Memory B cell (primary cell): ENCODE results near the gene TSPAN15.

ENCODE experiments used
- ATAC-seq: fragments of 150-1000 bp; cut with Tn5 transposase; 2 replicates; pipeline ENCODE4 v1.10.0; 2021; ENCODE audit warnings: low read depth, mild to moderate bottlenecking, moderate library complexity
- DNase-seq, 2 donors: peaks; one replicate each; pipeline ENCODE4 v3.0.0; 2022; ENCODE audit warnings: low spot score in 2 of 2
- H3K27ac Mint-ChIP-seq: one replicate; pipeline ENCODE4 v1.8.0; 2022; ENCODE audit warnings: mild to moderate bottlenecking, moderate library complexity, mixed read lengths
- H3K27me3 Mint-ChIP-seq: one replicate; pipeline ENCODE4 v1.8.0; 2022; ENCODE audit warnings: mixed read lengths
- H3K36me3 Mint-ChIP-seq: one replicate; pipeline ENCODE4 v1.8.0; 2022; ENCODE audit warnings: mild to moderate bottlenecking, mixed read lengths
- H3K4me1 Mint-ChIP-seq: one replicate; pipeline ENCODE4 v1.8.0; 2022; ENCODE audit warnings: mixed read lengths
- H3K4me3 Mint-ChIP-seq: one replicate; pipeline ENCODE4 v1.8.0; 2022; ENCODE audit warnings: mild to moderate bottlenecking, moderate library complexity, mixed read lengths
- H3K9me3 Mint-ChIP-seq: one replicate; pipeline ENCODE4 v1.8.0; 2022; ENCODE audit warnings: mixed read lengths

TSPAN15 gene

DNA sequence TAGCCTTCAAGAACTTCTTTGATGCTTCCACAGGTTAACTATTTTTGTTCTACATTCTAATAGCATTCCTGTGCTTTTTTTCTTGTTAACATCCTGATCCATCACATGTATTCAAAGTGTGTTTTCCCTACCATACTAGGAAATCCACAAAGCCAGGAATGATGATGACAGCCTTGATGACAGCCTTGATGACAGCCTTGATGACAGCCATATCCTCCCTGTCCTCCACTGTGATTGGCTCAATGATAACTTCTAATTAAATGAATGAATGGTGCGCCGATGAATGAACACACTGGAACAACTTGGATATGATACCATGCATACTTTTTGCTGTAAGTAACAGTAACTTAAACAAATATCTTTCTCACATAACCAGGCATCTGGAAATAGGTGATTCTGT lies 26.2 kb upstream of the TSPAN15 start:
- Mint-ChIP-seq H3K4me3 (no peak overlapping the region), H3K9me3 (no peaks in the 10 kb centered on the region), H3K4me1 (peaks cover 9% of the 10 kb centered on the region), H3K27me3 (peaks cover 3% of the 10 kb centered on the region), H3K27ac (no peak overlapping the region), H3K36me3 (no peaks in the 10 kb centered on the region)
- ATAC-seq (no peak), DNase-seq (no peak)

- ATAC-seq, result peak; percentile 39
- Mint-ChIP-seq H3K4me1 (peaks cover 9% of the 10 kb centered on the region), H3K4me3 (no peak overlapping the region)
These were observed 25.6 kb upstream of the TSPAN15 start for GRCh38 chr10:69425511-69426298.

GRCh38 chr10:69426376-69426727 lies 24.9 kb upstream of the TSPAN15 start:
- H3K36me3 Mint-ChIP-seq, result no peaks in the 10 kb centered on the region
- ATAC-seq, result no peak

More at GRCh38 chr10:69425511-69426298, 25.6 kb upstream of the TSPAN15 start:
- no peaks in the 10 kb centered on the region for H3K36me3 Mint-ChIP-seq
- H3K27me3 Mint-ChIP-seq, result peaks cover 3% of the 10 kb centered on the region
- H3K27ac Mint-ChIP-seq, result no peak overlapping the region
- no peak for DNase-seq
- no peaks in the 10 kb centered on the region for H3K9me3 Mint-ChIP-seq

DNA sequence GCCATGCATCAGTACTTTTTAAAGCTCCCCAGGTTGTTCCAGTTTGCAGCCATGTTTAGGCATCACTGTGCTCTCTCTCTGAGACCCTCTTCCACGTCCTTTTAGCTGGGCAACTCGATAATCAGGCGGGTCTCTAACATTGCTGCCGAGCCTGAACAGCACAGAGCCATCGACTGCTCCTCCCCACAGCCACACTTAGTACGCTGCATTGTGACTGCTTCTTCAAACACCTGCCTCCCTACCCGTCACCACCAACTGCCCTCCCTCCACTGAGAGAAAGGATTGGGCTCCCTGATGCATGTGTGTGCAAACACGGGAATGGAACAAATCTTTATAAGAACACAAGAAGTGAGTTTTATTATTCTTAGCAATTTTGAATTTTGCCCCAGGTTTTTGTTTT lies 23.1 kb upstream of the TSPAN15 start:
- no peak for DNase-seq
- Mint-ChIP-seq H3K36me3 (no peaks in the 10 kb centered on the region), H3K27me3 (peaks cover 3% of the 10 kb centered on the region), H3K9me3 (no peaks in the 10 kb centered on the region), H3K27ac (no peak overlapping the region), H3K4me1 (peaks cover 9% of the 10 kb centered on the region), H3K4me3 (no peak overlapping the region)
- ATAC-seq, result no peak

More at GRCh38 chr10:69426376-69426727, 24.9 kb upstream of the TSPAN15 start:
- H3K4me3 Mint-ChIP-seq, result no peak overlapping the region
- peaks cover 9% of the 10 kb centered on the region for H3K4me1 Mint-ChIP-seq
- H3K27ac Mint-ChIP-seq, result no peak overlapping the region
- peaks cover 3% of the 10 kb centered on the region for H3K27me3 Mint-ChIP-seq
- no peak for DNase-seq
- no peaks in the 10 kb centered on the region for H3K9me3 Mint-ChIP-seq

- Mint-ChIP-seq H3K27ac (no peak overlapping the region), H3K4me3 (no peak overlapping the region), H3K4me1 (no peaks in the 10 kb centered on the region), H3K9me3 (no peaks in the 10 kb centered on the region), H3K27me3 (peaks cover 15% of the 10 kb centered on the region), H3K36me3 (no peaks in the 10 kb centered on the region)
- ATAC-seq, result no peak
- DNase-seq, result no peak
These were observed 17.1 kb upstream of the TSPAN15 start for GRCh38 chr10:69434169-69434568.

GRCh38 chr10:69434926-69435325 lies 16.3 kb upstream of the TSPAN15 start:
- no peak overlapping the region for H3K27ac Mint-ChIP-seq
- H3K36me3 Mint-ChIP-seq, result no peaks in the 10 kb centered on the region
- H3K27me3 Mint-ChIP-seq, result peaks cover 15% of the 10 kb centered on the region
- H3K9me3 Mint-ChIP-seq, result no peaks in the 10 kb centered on the region
- H3K4me1 Mint-ChIP-seq, result no peaks in the 10 kb centered on the region
- ATAC-seq (no peak), DNase-seq (no peak)
- no peak overlapping the region for H3K4me3 Mint-ChIP-seq

DNA sequence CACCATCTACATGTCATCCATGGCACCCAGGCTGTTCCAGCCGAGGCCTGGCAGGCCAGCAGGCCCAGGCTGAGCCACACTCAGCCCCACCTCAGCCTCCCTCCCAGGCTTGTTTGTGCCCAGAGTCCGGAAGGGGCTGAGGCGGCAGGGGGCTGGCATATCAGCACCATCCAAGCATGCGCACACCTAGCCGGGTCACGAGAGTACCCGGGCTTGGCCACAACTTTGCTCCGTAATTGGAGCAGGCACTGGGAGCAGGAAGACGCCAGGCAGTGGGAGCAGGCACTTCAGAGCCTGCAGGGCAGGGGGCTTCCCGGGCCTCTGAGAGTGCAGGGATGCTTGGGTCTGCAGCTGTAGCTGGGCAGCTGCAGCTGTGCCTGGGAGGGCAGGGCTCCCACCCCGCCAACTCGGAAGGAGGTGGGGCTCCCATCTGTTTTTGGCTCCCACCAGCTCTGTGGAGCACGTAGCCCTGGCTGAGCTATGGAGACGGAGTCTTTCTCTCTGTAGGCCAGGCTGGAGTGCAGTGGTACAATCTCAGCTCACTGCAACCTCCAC lies 15.2 kb upstream of the TSPAN15 start:
- ATAC-seq (no peak), DNase-seq (no peak)

GRCh38 chr10:69437321-69438259 lies 13.7 kb upstream of the TSPAN15 start:
- Mint-ChIP-seq H3K9me3 (no peaks in the 10 kb centered on the region), H3K27ac (no peak overlapping the region), H3K4me1 (no peaks in the 10 kb centered on the region), H3K36me3 (no peaks in the 10 kb centered on the region), H3K27me3 (peaks cover 18% of the 10 kb centered on the region), H3K4me3 (no peak overlapping the region)
- DNase-seq, result no peak
- no peak for ATAC-seq

More for the DNA sequence above, 15.2 kb upstream of the TSPAN15 start:
- H3K27me3 Mint-ChIP-seq, result peaks cover 16% of the 10 kb centered on the region
- H3K4me1 Mint-ChIP-seq, result no peaks in the 10 kb centered on the region
- no peak overlapping the region for H3K4me3 Mint-ChIP-seq
- no peaks in the 10 kb centered on the region for H3K9me3 Mint-ChIP-seq
- H3K27ac Mint-ChIP-seq, result no peak overlapping the region
- H3K36me3 Mint-ChIP-seq, result no peaks in the 10 kb centered on the region

DNA sequence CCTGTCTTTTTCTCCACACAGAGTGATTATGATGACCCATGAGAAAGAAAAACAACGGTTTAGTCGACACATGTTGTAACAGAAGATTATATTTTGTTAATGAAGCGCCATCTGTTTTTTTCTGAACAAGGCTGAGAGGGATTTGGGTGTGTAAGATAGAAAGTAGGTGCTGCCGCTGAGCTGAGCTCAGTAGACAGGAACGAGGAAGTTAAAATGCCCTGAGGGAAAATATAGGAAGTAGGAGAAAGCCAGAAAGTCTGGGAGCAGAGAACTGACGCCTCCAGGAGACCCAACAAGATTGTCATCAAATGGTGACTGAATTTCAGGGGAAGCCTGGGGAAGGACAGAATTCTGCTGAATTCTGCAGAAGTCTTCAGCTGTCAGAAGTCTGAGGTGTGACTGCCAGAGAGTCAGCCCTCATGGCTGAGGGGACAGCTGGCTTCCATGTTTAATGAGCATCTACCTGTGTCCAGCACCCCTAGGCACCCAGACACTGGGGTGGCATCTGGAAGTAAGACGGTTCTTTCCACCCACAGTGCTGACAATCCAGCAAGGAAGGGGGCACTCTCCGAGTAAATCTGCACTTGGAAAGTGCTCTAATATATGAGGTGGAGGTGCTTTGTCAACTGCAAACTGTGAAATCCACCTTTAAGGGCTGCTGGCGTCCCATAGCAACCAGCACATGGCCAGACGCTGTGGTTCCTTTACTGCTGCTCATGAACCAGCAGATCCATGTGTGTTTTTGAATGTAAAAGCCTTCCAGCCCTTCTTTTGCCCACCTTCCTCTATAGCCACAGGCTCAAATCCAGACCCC lies 12.5 kb upstream of the TSPAN15 start:
- ATAC-seq, result no peak
- Mint-ChIP-seq H3K27me3 (peaks cover 20% of the 10 kb centered on the region), H3K9me3 (no peaks in the 10 kb centered on the region), H3K4me1 (no peaks in the 10 kb centered on the region), H3K27ac (no peak overlapping the region), H3K36me3 (no peaks in the 10 kb centered on the region), H3K4me3 (no peak overlapping the region)
- DNase-seq, result no peak

DNA sequence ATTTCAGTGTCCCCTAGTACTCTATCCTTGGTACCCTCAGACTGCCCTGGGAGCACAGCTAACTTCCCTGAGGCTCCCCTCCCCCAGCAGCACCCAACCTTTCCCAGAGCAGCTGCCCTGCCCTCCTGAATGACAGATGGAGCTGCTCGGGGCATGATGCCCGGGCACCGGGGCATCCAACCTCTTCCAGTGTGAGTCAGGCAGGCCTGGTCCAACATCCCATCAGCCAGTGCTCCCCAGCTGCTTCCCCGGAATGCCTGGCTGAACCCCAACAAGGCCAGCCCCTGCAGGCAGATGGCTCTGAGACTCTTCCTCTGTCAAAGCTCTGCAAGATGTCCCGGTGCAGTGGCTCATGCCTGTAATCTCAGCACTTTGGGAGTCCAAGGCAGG lies 11.9 kb upstream of the TSPAN15 start:
- no peaks in the 10 kb centered on the region for H3K9me3 Mint-ChIP-seq
- no peak overlapping the region for H3K27ac Mint-ChIP-seq
- no peaks in the 10 kb centered on the region for H3K4me1 Mint-ChIP-seq
- no peak overlapping the region for H3K4me3 Mint-ChIP-seq
- H3K36me3 Mint-ChIP-seq, result no peaks in the 10 kb centered on the region
- DNase-seq (no peak), ATAC-seq (no peak)
- peaks cover 20% of the 10 kb centered on the region for H3K27me3 Mint-ChIP-seq

- Mint-ChIP-seq H3K4me3 (no peak overlapping the region), H3K9me3 (no peaks in the 10 kb centered on the region), H3K27me3 (peaks cover 15% of the 10 kb centered on the region), H3K27ac (no peak overlapping the region), H3K36me3 (no peaks in the 10 kb centered on the region), H3K4me1 (no peaks in the 10 kb centered on the region)
- ATAC-seq, result no peak
- DNase-seq, result no peak
These were observed 11.3 kb upstream of the TSPAN15 start for GRCh38 chr10:69439813-69440506.

DNA sequence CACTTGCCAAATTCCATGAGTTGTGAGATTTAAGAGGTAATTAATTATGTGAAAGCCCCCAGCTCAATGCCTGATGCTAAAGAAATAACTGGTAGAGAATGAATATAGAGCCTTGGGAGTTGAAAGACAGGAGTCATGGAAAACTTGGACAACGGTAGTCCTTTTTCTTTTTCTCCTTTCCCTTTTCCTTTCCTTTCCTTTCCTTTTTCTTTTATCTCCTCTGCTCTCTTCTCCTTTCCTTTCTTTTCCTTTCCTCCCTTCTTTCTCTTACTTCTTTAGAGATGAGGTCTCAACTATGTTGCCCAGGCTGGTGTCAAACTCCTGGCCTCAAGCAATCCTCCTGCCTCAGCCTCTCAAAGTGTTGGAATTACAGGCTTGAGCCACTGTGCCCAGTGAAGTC lies 7.9 kb upstream of the TSPAN15 start:
- H3K4me1 Mint-ChIP-seq, result no peaks in the 10 kb centered on the region
- peaks cover 2% of the 10 kb centered on the region for H3K9me3 Mint-ChIP-seq
- ATAC-seq (no peak), DNase-seq (no peak)
- H3K27me3 Mint-ChIP-seq, result peaks cover 12% of the 10 kb centered on the region
- H3K27ac Mint-ChIP-seq, result no peak overlapping the region
- H3K36me3 Mint-ChIP-seq, result no peaks in the 10 kb centered on the region
- H3K4me3 Mint-ChIP-seq, result no peak overlapping the region

- H3K36me3 Mint-ChIP-seq, result no peaks in the 10 kb centered on the region
- no peak overlapping the region for H3K27ac Mint-ChIP-seq
- peaks cover 15% of the 10 kb centered on the region for H3K27me3 Mint-ChIP-seq
- DNase-seq (no peak), ATAC-seq (no peak)
- H3K9me3 Mint-ChIP-seq, result peaks cover 2% of the 10 kb centered on the region
- H3K4me3 Mint-ChIP-seq, result no peak overlapping the region
- H3K4me1 Mint-ChIP-seq, result no peaks in the 10 kb centered on the region
These were observed 6.2 kb upstream of the TSPAN15 start for GRCh38 chr10:69445041-69445440.
